Measurements from ENCODE around the gene OXCT1. TPM values are rescaled to one million over a fixed set of nuclear protein-coding genes. Genes with fewer than 3 reads are reported as not detected.

The OXCT1 gene
- total and polyA plus RNA-seq, 9 of the 15 experiments (the other 6 are each of a cell fraction or from before 2014, with no cell fraction given), result 24.7 to 61.2 (median 41.9) TPM

DNA sequence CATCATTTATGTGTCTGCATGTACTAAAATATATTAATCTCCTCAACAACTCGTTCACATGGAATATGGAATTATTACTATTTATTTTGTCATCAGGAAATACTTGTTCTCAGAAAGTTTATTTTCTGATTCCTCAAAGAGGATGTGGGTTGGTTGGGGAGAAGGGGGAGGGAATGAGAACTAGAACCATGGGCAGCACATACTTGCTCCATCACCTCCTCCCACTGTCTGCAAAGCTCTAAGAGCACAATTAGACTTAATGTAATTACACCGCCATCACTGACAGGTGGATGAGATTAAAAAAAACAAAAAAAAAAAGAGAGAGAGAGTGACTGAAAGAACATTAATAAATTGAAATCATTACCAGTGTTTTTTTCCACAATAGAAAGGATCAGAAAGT, 98.2 kb downstream of the OXCT1 start (continued):
- no peak for TF ChIP-seq ZBTB43 (CRISPR knock-in tag; IDR thresholded peaks at IDR 0.05)
- TF ChIP-seq BMI1 (IDR thresholded peaks at IDR 0.05; ENCODE audit: low read length), result no peak
- TF ChIP-seq ETS2 (tag; IDR thresholded peaks at IDR 0.05; ENCODE audit: borderline replicate concordance, poor library complexity, severe bottlenecking), result no peak
- TF ChIP-seq EWSR1 (IDR thresholded peaks at IDR 0.05; ENCODE audit: borderline replicate concordance, low read depth, partially characterized antibody), result no peak
- TF ChIP-seq CREM (IDR thresholded peaks at IDR 0.05; ENCODE audit: low read depth), result no peak
- TF ChIP-seq FOXA3 (CRISPR knock-in tag; conservative IDR thresholded peaks at IDR 0.05 in 1 of 2, IDR thresholded peaks at IDR 0.05 in 1 of 2), result no peak
- TF ChIP-seq XRCC5 (IDR thresholded peaks at IDR 0.05; ENCODE audit: low read depth, low read length), result no peak
- no peak for TF ChIP-seq BHLHE40 (IDR thresholded peaks at IDR 0.05; ENCODE audit: low read length)
- TF ChIP-seq ZKSCAN3 (CRISPR knock-in tag; IDR thresholded peaks at IDR 0.05), result no peak
- TF ChIP-seq ESRRA (IDR thresholded peaks at IDR 0.05; ENCODE audit: borderline replicate concordance, low read depth), result no peak

DNA sequence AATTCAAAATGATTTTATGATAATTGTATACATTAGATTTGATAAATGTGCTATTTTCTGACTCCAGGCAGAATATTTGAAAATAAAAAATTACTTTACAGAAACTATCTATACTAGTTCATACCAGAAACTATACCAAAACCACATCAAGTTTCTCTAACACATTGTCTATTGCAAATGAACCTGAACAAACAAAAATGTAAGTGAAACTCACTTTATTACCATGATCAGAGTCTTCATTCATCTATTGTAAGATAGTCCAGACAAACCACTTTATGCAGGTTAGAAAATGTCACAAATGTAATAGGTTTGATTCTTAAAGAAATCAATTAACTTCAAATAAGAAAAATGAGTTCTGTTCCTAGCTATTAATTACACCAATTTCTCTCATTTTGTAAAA, 99.4 kb downstream of the OXCT1 start:
- FAIRE-seq (peak; percentile 75), DNase-seq (ENCODE audit: extremely low read depth in 1 of 4, low spot score in 3 of 4) (no peak), ATAC-seq (no peak)
- Histone ChIP-seq H4K20me1 (replicated peaks; ENCODE audit: control insufficient read depth, insufficient read depth, low read length) (no peaks in the 10 kb centered on the region), H3K9me3 (replicated peaks; ENCODE audit: control insufficient read depth, insufficient read depth, low read depth, low read length) (no peaks in the 10 kb centered on the region), H3K27ac (ENCODE audit: extremely low read depth, low read depth, low read length) (no peak overlapping the region), H3K4me3 (no peak overlapping the region), H3K4me2 (ENCODE audit: insufficient read depth, low read length) (no peak overlapping the region), H3K9ac (ENCODE audit: insufficient read depth in 1 of 2, low read depth in 2 of 2, low read length in 2 of 2) (no peak overlapping the region), H3K4me1 (replicated peaks in 1 of 2; ENCODE audit: control insufficient read depth in 2 of 2, insufficient read depth in 2 of 2, low read length in 2 of 2) (no peaks in the 10 kb centered on the region), H3K9me1 (ENCODE audit: control insufficient read depth, insufficient read depth, low read length) (no peaks in the 10 kb centered on the region), H3K27me3 (ENCODE audit: control insufficient read depth in 2 of 2, insufficient read depth in 2 of 2, low read length in 2 of 2) (no peaks in the 10 kb centered on the region), H2AFZ (ENCODE audit: low read depth, low read length) (no peak overlapping the region), H3K79me2 (ENCODE audit: control insufficient read depth, insufficient read depth, low read length) (no peaks in the 10 kb centered on the region), H3K36me3 (ENCODE audit: control insufficient read depth, insufficient read depth, low read length) (no peaks in the 10 kb centered on the region)
- ChIA-PET CTCF (ENCODE audit: low intra/inter-chr PET ratio) (no interaction called here), POLR2A (no interaction called here)
- no TSS peak for BruUV-seq (replicated peaks)
- intact Hi-C loops (cut with micrococcal nuclease), result no loop called here
- in situ Hi-C loops (cut with MboI), result no loop called here
- no peak for TF ChIP-seq ZBTB40 (IDR thresholded peaks at IDR 0.05)
- no peak for TF ChIP-seq ZBTB40 (CRISPR knock-in tag; IDR thresholded peaks at IDR 0.05)
- no peak for TF ChIP-seq ZNF695 (CRISPR knock-in tag; IDR thresholded peaks at IDR 0.05)
- TF ChIP-seq KLF16 (IDR thresholded peaks at IDR 0.05), result no peak

Measured in K562 (cell line).